ENCODE results near the gene TEDC1. TPM values are rescaled to one million over a fixed set of nuclear protein-coding genes. Genes with fewer than 3 reads are reported as not detected.

The TEDC1 gene
- total and polyA plus RNA-seq, 5 experiments from 2014 or later = 7.2 to 25.0 (median 10.1) TPM

GRCh38 chr14:105491366-105491973 lies 424 bp downstream of the TEDC1 start:
- Mint-ChIP-seq H3K36me3 (no peaks in the 10 kb centered on the region), H3K9me3 (no peaks in the 10 kb centered on the region), H3K4me1 (peaks cover 10 to 32% (median 24%) of the 10 kb centered on the region in 4 donors), H3K27ac (peak overlapping the region; percentile 78 to 99 (median 96)), H3K4me3 (peak overlapping the region; percentile 77 to 94 (median 87)), H3K27me3 (peaks cover 0 to 4% (median 0%) of the 10 kb centered on the region in 5 donors)
- POLR2A ChIA-PET = interaction anchor here (1.5 to 5.3 kb wide), 6 partner anchors 12 to 177 kb away, joined by 5 to 165 read pairs (median 30); partner anchors contain the start of genes PACS2, TEX22 and TMEM121
- peak; percentile 75 to 88 (median 79) for DNase-seq
- peak; percentile 9 to 16 for ATAC-seq

- H3K27me3 Mint-ChIP-seq = peaks cover 0 to 4% (median 0%) of the 10 kb centered on the region in 5 donors
Observed at GRCh38 chr14:105492031-105492970, 1.3 kb downstream of the TEDC1 start.

GRCh38 chr14:105492971-105493871 lies 2.2 kb downstream of the TEDC1 start:
- H3K27ac Mint-ChIP-seq = peak overlapping the region in 3 of 10 donors; percentile 62 to 82 (median 68)

More at GRCh38 chr14:105492031-105492970, 1.3 kb downstream of the TEDC1 start:
- Mint-ChIP-seq H3K36me3 (no peaks in the 10 kb centered on the region), H3K9me3 (no peaks in the 10 kb centered on the region), H3K4me3 (peak overlapping the region; percentile 77 to 90 (median 83)), H3K27ac (peak overlapping the region; percentile 78 to 98 (median 93)), H3K4me1 (peaks cover 10 to 32% (median 21%) of the 10 kb centered on the region in 4 donors)
- peak in 2 of 10 donors; percentile 10 to 60 for DNase-seq
- no peak for ATAC-seq
- POLR2A ChIA-PET = interaction anchor here (0.9 to 5.3 kb wide), 6 partner anchors 13 to 178 kb away, joined by 3 to 165 read pairs (median 30); partner anchors contain the start of genes PACS2, TEX22 and TMEM121

GRCh38 chr14:105493921-105494605 lies 3.0 kb downstream of the TEDC1 start:
- ATAC-seq (no peak), DNase-seq (peak in 1 of 10 donors; percentile 61)
- POLR2A ChIA-PET = interaction anchor here (5.3 kb wide), 1 partner anchor 35 kb away, joined by 31 read pairs; the partner anchor contains the start of gene TMEM121
- no peaks in the 10 kb centered on the region for H3K9me3 Mint-ChIP-seq
- peaks cover 0 to 2% (median 0%) of the 10 kb centered on the region in 3 donors for H3K36me3 Mint-ChIP-seq
- H3K27me3 Mint-ChIP-seq = peaks cover 0 to 4% (median 0%) of the 10 kb centered on the region in 5 donors
- H3K27ac Mint-ChIP-seq = no peak overlapping the region
- peak overlapping the region in 2 of 10 donors; percentile 14 to 32 for H3K4me3 Mint-ChIP-seq
- H3K4me1 Mint-ChIP-seq = peaks cover 7 to 16% (median 13%) of the 10 kb centered on the region in 4 donors

More at GRCh38 chr14:105492971-105493871, 2.2 kb downstream of the TEDC1 start:
- no peaks in the 10 kb centered on the region for H3K9me3 Mint-ChIP-seq
- POLR2A ChIA-PET = interaction anchor here (0.9 to 5.3 kb wide), 4 partner anchors 14 to 179 kb away, joined by 3 to 165 read pairs (median 18); partner anchors contain the start of genes PACS2 and TMEM121
- H3K27me3 Mint-ChIP-seq = peaks cover 0 to 4% (median 0%) of the 10 kb centered on the region in 5 donors
- peaks cover 0 to under 1% (median 0%) of the 10 kb centered on the region in 3 donors for H3K36me3 Mint-ChIP-seq
- no peak for ATAC-seq
- H3K4me1 Mint-ChIP-seq = peaks cover 7 to 23% (median 16%) of the 10 kb centered on the region in 4 donors
- peak overlapping the region in 7 of 10 donors; percentile 14 to 68 (median 32) for H3K4me3 Mint-ChIP-seq
- peak in 2 of 10 donors; percentile 4 to 62 for DNase-seq

- H3K27ac Mint-ChIP-seq = no peak overlapping the region
- POLR2A ChIA-PET = no interaction called here
- no peaks in the 10 kb centered on the region for H3K9me3 Mint-ChIP-seq
- peaks cover 0 to 4% (median 0%) of the 10 kb centered on the region in 5 donors for H3K27me3 Mint-ChIP-seq
- peaks cover 6 to 11% (median 9%) of the 10 kb centered on the region in 4 donors for H3K4me1 Mint-ChIP-seq
- H3K36me3 Mint-ChIP-seq = peaks cover 0 to 2% (median 0%) of the 10 kb centered on the region in 3 donors
- no peak overlapping the region for H3K4me3 Mint-ChIP-seq
- DNase-seq (peak in 1 of 10 donors; percentile 45), ATAC-seq (no peak)
Observed at GRCh38 chr14:105494606-105494929, 3.5 kb downstream of the TEDC1 start.

GRCh38 chr14:105495101-105495989 lies 4.3 kb downstream of the TEDC1 start:
- peak overlapping the region in 1 of 10 donors; percentile 48 for H3K27ac Mint-ChIP-seq
- H3K4me3 Mint-ChIP-seq = peak overlapping the region in 1 of 10 donors; percentile 29
- ATAC-seq (no peak), DNase-seq (peak in 1 of 10 donors; percentile 61)
- H3K27me3 Mint-ChIP-seq = peaks cover 0 to 4% (median 0%) of the 10 kb centered on the region in 5 donors
- peaks cover 3 to 8% (median 7%) of the 10 kb centered on the region in 4 donors for H3K4me1 Mint-ChIP-seq
- POLR2A ChIA-PET = interaction anchor here (1.1 kb wide), 1 partner anchor 22 kb away, joined by 4 read pairs; no protein-coding TSS in a partner anchor
- H3K9me3 Mint-ChIP-seq = no peaks in the 10 kb centered on the region
- H3K36me3 Mint-ChIP-seq = peaks cover 0 to 2% (median 0%) of the 10 kb centered on the region in 3 donors

GRCh38 chr14:105495990-105496830 lies 5.2 kb downstream of the TEDC1 start:
- H3K36me3 Mint-ChIP-seq = peaks cover 0 to 2% (median 0%) of the 10 kb centered on the region in 3 donors
- no peak overlapping the region for H3K27ac Mint-ChIP-seq
- no peak overlapping the region for H3K4me3 Mint-ChIP-seq
- no peak for ATAC-seq
- POLR2A ChIA-PET = interaction anchor here (1.1 kb wide), 2 partner anchors 23 to 97 kb away, joined by 3 to 4 read pairs; no protein-coding TSS in a partner anchor
- no peaks in the 10 kb centered on the region for H3K27me3 Mint-ChIP-seq
- DNase-seq = peak in 1 of 10 donors; percentile 61
- H3K9me3 Mint-ChIP-seq = no peaks in the 10 kb centered on the region
- peaks cover 3 to 7% (median 5%) of the 10 kb centered on the region in 4 donors for H3K4me1 Mint-ChIP-seq

- no peaks in the 10 kb centered on the region for H3K27me3 Mint-ChIP-seq
- POLR2A ChIA-PET = interaction anchor here (1.1 kb wide), 1 partner anchor 98 kb away, joined by 3 read pairs; no protein-coding TSS in a partner anchor
- DNase-seq (peak in 1 of 10 donors; percentile 62), ATAC-seq (no peak)
- no peaks in the 10 kb centered on the region for H3K9me3 Mint-ChIP-seq
- H3K36me3 Mint-ChIP-seq = peaks cover 0 to 2% (median 0%) of the 10 kb centered on the region in 3 donors
- peak overlapping the region in 1 of 10 donors; percentile 16 for H3K27ac Mint-ChIP-seq
- H3K4me3 Mint-ChIP-seq = no peak overlapping the region
- H3K4me1 Mint-ChIP-seq = peaks cover 0 to 2% (median 1%) of the 10 kb centered on the region in 4 donors
Observed at GRCh38 chr14:105496831-105497591, 6.0 kb downstream of the TEDC1 start.
